A549 (cell line): ENCODE data around the gene ZC3H14. TPM values are rescaled to one million over a fixed set of nuclear protein-coding genes. Genes with fewer than 3 reads are reported as not detected.

Experiments used
- ATAC-seq, 2 experiments: fragments of 200-7000 bp in 1 of 2; fragments of >200 bp in 1 of 2; cut with Nextera tagmentation in 1 of 2; cut with Tn5 transposase in 1 of 2; 3 replicates each; pipeline versions ENCODE4 v1.8.0 to v1.9.1; 2018 to 2020; ENCODE audit warnings: mild to moderate bottlenecking in 1 of 2, moderate library complexity in 1 of 2
- CTCF ChIA-PET: fragments of 300-600 bp; sonication (Branson Sonifier 250); formaldehyde crosslinking; extraction: SDS; loops from one replicate; lab custom pipeline; 2021; ENCODE audit warnings: antibody characterized with exemption, inconsistent platforms; lab: Yijun Ruan, JAX
- POLR2A ChIA-PET: fragments of 350-600 bp; formaldehyde crosslinking; extraction: SDS; loops from one replicate; lab custom pipeline; 2021; ENCODE audit warnings: antibody characterized with exemption, inconsistent platforms; lab: Yijun Ruan, JAX
- DNase-seq, 2 experiments: peaks; one replicate each; pipeline versions ENCODE4 v3.0.0 to v3.0.0-alpha.2; 2011 to 2016; ENCODE audit warnings: low read depth in 1 of 2, low spot score in 1 of 2
- FAIRE-seq: peaks from 2 replicates; lab custom pipeline; 2011; peaks lifted over from hg19 to GRCh38; lab: Jason Lieb, UNC
- H3K27ac ChIP-seq, 2 experiments: fragments of >200 bp; sonication (Bioruptor Twin); formaldehyde crosslinking; 3 replicates each; pipeline ENCODE4 v1.5.1; 2016 to 2017
- H3K4me1 ChIP-seq: fragments of >200 bp; sonication (Bioruptor Twin); formaldehyde crosslinking; 3 replicates; pipeline ENCODE4 v1.6.1; 2016
- H3K4me2 ChIP-seq: fragments of >200 bp; sonication (Bioruptor Twin); formaldehyde crosslinking; 3 replicates; pipeline ENCODE4 v1.6.1; 2016
- H3K4me3 ChIP-seq: fragments of >200 bp; sonication (Bioruptor Twin); formaldehyde crosslinking; 3 replicates; pipeline ENCODE4 v1.5.1; 2016
- H3K9me3 ChIP-seq: fragments of >200 bp; sonication (Bioruptor Twin); formaldehyde crosslinking; 3 replicates; pipeline ENCODE4 v1.6.1; 2016
- BHLHE40 ChIP-seq: IDR thresholded peaks from 2 replicates; pipeline ENCODE4 v1.6.1; 2012; ENCODE audit warnings: low read depth, low read length, inconsistent platforms
- CBX2 ChIP-seq: fragments of 200-600 bp; sonication (generic); IDR thresholded peaks from 2 replicates; pipeline ENCODE4 v1.6.1; 2016; ENCODE audit warnings: low read depth, mild to moderate bottlenecking, borderline replicate concordance
- EP300 ChIP-seq, 2 experiments: fragments of >200 bp; sonication (Bioruptor Twin); formaldehyde crosslinking; IDR thresholded peaks; 2 replicates in 1 of 2; 3 replicates in 1 of 2; pipeline ENCODE4 v1.6.1; 2016 to 2017
- ESRRA ChIP-seq: fragments of 150-350 bp; IDR thresholded peaks from 2 replicates; pipeline ENCODE4 v1.6.1; 2014; ENCODE audit warnings: mild to moderate bottlenecking, low read length, borderline replicate concordance
- FOSB ChIP-seq: fragments of 250-450 bp; sonication (Bioruptor Pico); IDR thresholded peaks from 2 replicates; pipeline ENCODE4 v1.5.0; 2020; ENCODE audit warnings: mild to moderate bottlenecking, moderate library complexity
- HOXA7 ChIP-seq: fragments of 250-450 bp; sonication (Bioruptor Pico); IDR thresholded peaks from 2 replicates; pipeline ENCODE4 v1.5.0; 2020; ENCODE audit warnings: mild to moderate bottlenecking, moderate library complexity
- HOXB5 ChIP-seq: fragments of 250-450 bp; sonication (Bioruptor Pico); IDR thresholded peaks from 2 replicates; pipeline ENCODE4 v1.5.0; 2020; ENCODE audit warnings: mild to moderate bottlenecking, moderate library complexity
- JUN ChIP-seq, 2 experiments: fragments of >200 bp; sonication (Bioruptor Twin); formaldehyde crosslinking; IDR thresholded peaks; 2 replicates in 1 of 2; 3 replicates in 1 of 2; pipeline ENCODE4 v1.6.1; 2016 to 2017
- JUNB ChIP-seq: fragments of >200 bp; sonication (Bioruptor Twin); formaldehyde crosslinking; IDR thresholded peaks from 2 replicates; pipeline ENCODE4 v1.6.1; 2016
- KDM5A ChIP-seq: fragments of 200-600 bp; sonication (generic); IDR thresholded peaks from 2 replicates; pipeline ENCODE4 v1.6.1; 2016; ENCODE audit warnings: antibody characterized with exemption, mild to moderate bottlenecking
- MAFK ChIP-seq: fragments of 450-650 bp; IDR thresholded peaks from 2 replicates; pipeline ENCODE4 v1.6.1; 2014; ENCODE audit not compliant: partially characterized antibody
- NR3C1 ChIP-seq: fragments of >200 bp; sonication (Bioruptor Twin); formaldehyde crosslinking; IDR thresholded peaks from 3 replicates; pipeline ENCODE4 v1.6.1; 2017
- PHF8 ChIP-seq: fragments of 200-600 bp; sonication (generic); IDR thresholded peaks from 2 replicates; pipeline ENCODE4 v1.6.1; 2016; ENCODE audit warnings: low read depth, mild to moderate bottlenecking, antibody characterized with exemption, moderate library complexity, borderline replicate concordance
- POLR2A ChIP-seq: IDR thresholded peaks from 2 replicates; pipeline ENCODE4 v1.6.1; 2012; ENCODE audit warnings: mild to moderate bottlenecking, low read length
- POLR2AphosphoS2 ChIP-seq: conservative IDR thresholded peaks from 2 replicates; pipeline ENCODE4 v1.6.1; 2012; ENCODE audit warnings: low read length, improper control_type of control experiment, inconsistent platforms
- RAD21 ChIP-seq, 2 experiments: fragments of >200 bp in 1 of 2; sonication (Bioruptor Twin) in 1 of 2; formaldehyde crosslinking in 1 of 2; IDR thresholded peaks in 1 of 2; conservative IDR thresholded peaks in 1 of 2; 2 replicates in 1 of 2; 3 replicates in 1 of 2; pipeline ENCODE4 v1.6.1; 2012 to 2018; ENCODE audit warnings: inconsistent platforms in 1 of 2
- SREBF2 ChIP-seq: fragments of 450-650 bp; IDR thresholded peaks from 2 replicates; pipeline ENCODE4 v1.6.1; 2014; ENCODE audit warnings: mild to moderate bottlenecking, moderate library complexity
- TFCP2L1 ChIP-seq: fragments of 250-450 bp; sonication (Bioruptor Pico); IDR thresholded peaks from 2 replicates; pipeline ENCODE4 v1.5.0; 2021; ENCODE audit warnings: mild to moderate bottlenecking
- ZFP36 ChIP-seq: fragments of 450-650 bp; IDR thresholded peaks from 2 replicates; pipeline ENCODE4 v1.6.1; 2014; ENCODE audit warnings: borderline replicate concordance; ENCODE audit not compliant: partially characterized antibody
- ZNF302 ChIP-seq: fragments of 250-450 bp; sonication (Bioruptor Pico); IDR thresholded peaks from 2 replicates; pipeline ENCODE4 v1.9.0; 2021; ENCODE audit warnings: inconsistent platforms, mild to moderate bottlenecking, moderate library complexity
- WGBS: methylation state at CpG from one replicate; pipeline ENCODE4 v1.1.6; 2017; ENCODE audit errors: missing lambda C conversion rate; 5-methylcytosine and 5-hydroxymethylcytosine counted together
- polyA minus RNA-seq: library from RNA; depleted of rRNA, polyadenylated mRNA; stranded (reverse); fragments of >200 nt; gene quantifications from 2 replicates; pipeline ENCODE4 v1.2.3, GENCODE V29; 2011; rRNA and poly(A)+ RNA removed
- polyA plus RNA-seq, 4 experiments: library from polyadenylated mRNA; depleted of rRNA in 3 of 4; stranded (reverse); fragments of >200 nt; fragmentation: RNase III in 1 of 4; extraction: RNeasy Plus Mini Kit Qiagen cat#74134 plus additional on column Dnase treatment in 1 of 4; gene quantifications; 2 replicates in 3 of 4; 3 replicates in 1 of 4; pipeline ENCODE4 v1.2.3, GENCODE V29; 2011 to 2017
- TF ChIP-seq, protein P1 (sequence below): IDR thresholded peaks from 2 replicates; pipeline ENCODE4 v1.6.1; 2012
- TF ChIP-seq, protein P2 (sequence below): IDR thresholded peaks from 2 replicates; pipeline ENCODE4 v1.6.1; 2012; ENCODE audit warnings: low read depth, borderline replicate concordance
- TF ChIP-seq, protein P3 (sequence below): IDR thresholded peaks from 2 replicates; pipeline ENCODE4 v1.6.1; 2012
- TF ChIP-seq, protein P4 (sequence below): fragments of >200 bp; sonication (Bioruptor Twin); formaldehyde crosslinking; IDR thresholded peaks from 3 replicates; pipeline ENCODE4 v1.6.1; 2016
- TF ChIP-seq, protein P5 (sequence below): fragments of 150-350 bp; IDR thresholded peaks from 2 replicates; pipeline ENCODE4 v1.6.1; 2014; ENCODE audit warnings: low read depth, mild to moderate bottlenecking, low read length

The ZC3H14 gene, protein sequence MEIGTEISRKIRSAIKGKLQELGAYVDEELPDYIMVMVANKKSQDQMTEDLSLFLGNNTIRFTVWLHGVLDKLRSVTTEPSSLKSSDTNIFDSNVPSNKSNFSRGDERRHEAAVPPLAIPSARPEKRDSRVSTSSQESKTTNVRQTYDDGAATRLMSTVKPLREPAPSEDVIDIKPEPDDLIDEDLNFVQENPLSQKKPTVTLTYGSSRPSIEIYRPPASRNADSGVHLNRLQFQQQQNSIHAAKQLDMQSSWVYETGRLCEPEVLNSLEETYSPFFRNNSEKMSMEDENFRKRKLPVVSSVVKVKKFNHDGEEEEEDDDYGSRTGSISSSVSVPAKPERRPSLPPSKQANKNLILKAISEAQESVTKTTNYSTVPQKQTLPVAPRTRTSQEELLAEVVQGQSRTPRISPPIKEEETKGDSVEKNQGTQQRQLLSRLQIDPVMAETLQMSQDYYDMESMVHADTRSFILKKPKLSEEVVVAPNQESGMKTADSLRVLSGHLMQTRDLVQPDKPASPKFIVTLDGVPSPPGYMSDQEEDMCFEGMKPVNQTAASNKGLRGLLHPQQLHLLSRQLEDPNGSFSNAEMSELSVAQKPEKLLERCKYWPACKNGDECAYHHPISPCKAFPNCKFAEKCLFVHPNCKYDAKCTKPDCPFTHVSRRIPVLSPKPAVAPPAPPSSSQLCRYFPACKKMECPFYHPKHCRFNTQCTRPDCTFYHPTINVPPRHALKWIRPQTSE
- polyA plus RNA-seq (2011; rRNA removed) (141 and 194 TPM in 2 replicates), polyA plus RNA-seq (2017; fragmentation: RNase III; extraction: RNeasy Plus Mini Kit Qiagen cat#74134 plus additional on column Dnase treatment) (64.5 to 73.3 TPM (median 68.1 TPM) in 3 replicates), polyA minus RNA-seq (160 and 171 TPM in 2 replicates)
- polyA plus RNA-seq (2012; cell fraction: cytosol; rRNA removed) = 66.2 and 70.1 TPM in 2 replicates
- polyA plus RNA-seq (2012; cell fraction: nucleus; rRNA removed) = 46.8 and 61.2 TPM in 2 replicates

DNA sequence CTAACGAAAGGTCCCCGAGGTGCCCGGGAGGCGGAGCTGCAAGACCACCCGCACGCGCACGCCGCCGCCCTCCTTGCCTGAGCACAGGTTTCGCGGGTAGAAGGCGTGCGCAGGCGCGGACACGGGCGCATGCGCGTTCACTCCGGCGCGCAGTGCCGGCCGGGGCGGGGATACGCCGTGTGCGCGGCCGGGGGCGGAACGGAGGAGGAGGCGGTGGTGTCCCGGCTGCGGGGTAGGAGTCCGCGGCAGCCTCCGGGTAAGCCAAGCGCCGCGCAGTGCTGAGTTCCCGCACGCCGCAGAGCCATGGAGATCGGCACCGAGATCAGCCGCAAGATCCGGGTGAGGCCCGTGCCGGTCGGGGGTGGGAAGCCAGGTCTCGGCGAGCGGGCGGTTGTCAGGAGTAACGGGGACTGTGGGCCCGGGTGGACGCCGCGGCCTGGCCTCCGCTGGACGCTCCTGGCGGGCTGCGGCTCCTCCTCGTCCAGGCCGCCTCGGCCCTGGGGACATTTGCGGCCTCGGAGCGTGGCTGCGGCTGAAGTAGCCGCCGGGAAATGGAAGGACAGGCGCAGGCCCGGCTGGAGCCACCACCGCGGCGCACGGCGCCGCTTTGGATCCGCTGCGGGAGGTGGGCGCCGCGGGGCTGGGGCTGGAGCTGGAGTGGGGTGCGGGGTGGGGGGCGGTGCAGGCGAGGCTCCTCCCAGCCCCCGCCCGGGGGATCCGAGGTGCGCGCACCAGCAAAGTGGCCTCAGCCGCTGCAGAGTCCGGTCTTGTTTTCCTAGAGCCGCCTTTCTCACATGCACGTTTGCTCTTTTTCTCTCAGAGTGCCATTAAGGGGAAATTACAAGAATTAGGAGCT lies at the start of gene ZC3H14:
Gene ZC3H14 (plus strand): TSS at position 207 of the 856 bp plus-strand sequence. CDS start 97 bp downstream, at position 304.
- TF ChIP-seq, protein P1, sequence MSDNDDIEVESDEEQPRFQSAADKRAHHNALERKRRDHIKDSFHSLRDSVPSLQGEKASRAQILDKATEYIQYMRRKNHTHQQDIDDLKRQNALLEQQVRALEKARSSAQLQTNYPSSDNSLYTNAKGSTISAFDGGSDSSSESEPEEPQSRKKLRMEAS = peak; percentile 90
- TF ChIP-seq, protein P2, sequence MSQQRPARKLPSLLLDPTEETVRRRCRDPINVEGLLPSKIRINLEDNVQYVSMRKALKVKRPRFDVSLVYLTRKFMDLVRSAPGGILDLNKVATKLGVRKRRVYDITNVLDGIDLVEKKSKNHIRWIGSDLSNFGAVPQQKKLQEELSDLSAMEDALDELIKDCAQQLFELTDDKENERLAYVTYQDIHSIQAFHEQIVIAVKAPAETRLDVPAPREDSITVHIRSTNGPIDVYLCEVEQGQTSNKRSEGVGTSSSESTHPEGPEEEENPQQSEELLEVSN = peak; percentile 78; the same call in 1 of the 2 replicates
- TF ChIP-seq PHF8 = peak; percentile 94
- peak; percentile 80; the same call in 1 of the 2 replicates for TF ChIP-seq TFCP2L1 (CRISPR knock-in tag)
- TF ChIP-seq ZFP36 = peak; percentile 5
- TF ChIP-seq JUN (IDR thresholded peaks at IDR 0.05) = peak; percentile 79 to 85; a peak in 4 of 5 replicates
- peak; percentile 85 for TF ChIP-seq POLR2A
- TF ChIP-seq, protein P3, sequence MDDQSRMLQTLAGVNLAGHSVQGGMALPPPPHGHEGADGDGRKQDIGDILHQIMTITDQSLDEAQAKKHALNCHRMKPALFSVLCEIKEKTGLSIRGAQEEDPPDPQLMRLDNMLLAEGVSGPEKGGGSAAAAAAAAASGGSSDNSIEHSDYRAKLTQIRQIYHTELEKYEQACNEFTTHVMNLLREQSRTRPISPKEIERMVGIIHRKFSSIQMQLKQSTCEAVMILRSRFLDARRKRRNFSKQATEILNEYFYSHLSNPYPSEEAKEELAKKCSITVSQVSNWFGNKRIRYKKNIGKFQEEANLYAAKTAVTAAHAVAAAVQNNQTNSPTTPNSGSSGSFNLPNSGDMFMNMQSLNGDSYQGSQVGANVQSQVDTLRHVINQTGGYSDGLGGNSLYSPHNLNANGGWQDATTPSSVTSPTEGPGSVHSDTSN = no peak
- TF ChIP-seq, protein P4, sequence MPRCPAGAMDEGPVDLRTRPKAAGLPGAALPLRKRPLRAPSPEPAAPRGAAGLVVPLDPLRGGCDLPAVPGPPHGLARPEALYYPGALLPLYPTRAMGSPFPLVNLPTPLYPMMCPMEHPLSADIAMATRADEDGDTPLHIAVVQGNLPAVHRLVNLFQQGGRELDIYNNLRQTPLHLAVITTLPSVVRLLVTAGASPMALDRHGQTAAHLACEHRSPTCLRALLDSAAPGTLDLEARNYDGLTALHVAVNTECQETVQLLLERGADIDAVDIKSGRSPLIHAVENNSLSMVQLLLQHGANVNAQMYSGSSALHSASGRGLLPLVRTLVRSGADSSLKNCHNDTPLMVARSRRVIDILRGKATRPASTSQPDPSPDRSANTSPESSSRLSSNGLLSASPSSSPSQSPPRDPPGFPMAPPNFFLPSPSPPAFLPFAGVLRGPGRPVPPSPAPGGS = peak; percentile 80; the same call in 2 of the 3 replicates
- TF ChIP-seq RAD21 (conservative IDR thresholded peaks at IDR 0.05 in 1 of 2, IDR thresholded peaks at IDR 0.05 in 1 of 2) = no peak
- CTCF ChIA-PET = no interaction called here
- peak within 1 kb of the TSS; percentile 90 for H3K4me2 ChIP-seq
- no peaks in the 10 kb centered on the region for H3K9me3 ChIP-seq
- POLR2A ChIA-PET = interaction anchor here (0.6 kb wide), 1 partner anchor 228 kb away, joined by 4 read pairs; no protein-coding TSS in a partner anchor
- ATAC-seq (peak; percentile 93 to 96), FAIRE-seq (no peak), DNase-seq (peak; percentile 82 to 91)
- H3K27ac ChIP-seq = peak within 1 kb of the TSS; percentile 94 to 95
- peaks cover 20% of the 10 kb centered on the region for H3K4me1 ChIP-seq
- 1% methylated on average over 18 of the region's 99 CpGs for WGBS
- H3K4me3 ChIP-seq = peak within 1 kb of the TSS; percentile 87

DNA sequence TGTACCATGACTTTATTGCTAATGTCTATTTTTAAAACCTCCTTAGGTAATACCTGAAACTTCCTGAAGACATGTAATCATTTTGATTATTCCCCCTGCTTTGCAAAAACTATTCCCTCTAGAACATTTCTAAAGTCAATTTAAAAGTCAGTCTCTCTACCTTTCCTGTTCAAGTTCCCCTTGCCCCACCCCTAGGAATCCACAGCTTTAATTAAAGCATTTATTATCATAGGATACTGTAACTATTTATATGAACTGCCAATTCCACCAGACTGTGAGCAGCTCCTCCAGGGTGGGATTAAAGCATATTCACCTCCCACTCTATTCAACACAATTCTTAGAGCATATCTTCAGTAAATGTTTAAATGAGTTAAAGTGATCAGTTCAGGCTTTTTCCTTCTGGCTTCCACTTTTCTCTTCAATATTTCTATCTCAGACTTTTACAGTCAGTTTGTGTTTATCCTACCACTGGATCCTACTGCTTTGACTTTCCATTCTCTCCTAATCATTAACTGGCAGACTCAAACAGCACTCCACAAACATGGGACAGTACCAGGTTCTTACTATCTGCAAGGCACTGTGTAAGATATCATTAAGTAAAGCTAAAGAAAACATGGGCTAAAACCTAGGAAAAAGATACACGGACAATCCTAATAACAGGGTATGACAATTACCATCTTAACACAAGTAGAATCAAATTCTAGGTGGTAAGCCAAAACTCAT lies 47.2 kb upstream of the ZC3H14 start:
- ChIA-PET CTCF (interaction anchor here (0.8 to 1.1 kb wide), 2 partner anchors 12 to 22 kb away, joined by 3 read pairs; no protein-coding TSS in a partner anchor), POLR2A (no interaction called here)
- Histone ChIP-seq H3K4me2 (no peak overlapping the region), H3K9me3 (no peaks in the 10 kb centered on the region), H3K27ac (no peak overlapping the region), H3K4me3 (no peak overlapping the region), H3K4me1 (peaks cover 15% of the 10 kb centered on the region; the same call in 1 of the 3 replicates)
- no peak for DNase-seq
- no peak for ATAC-seq
- WGBS = 79% methylated on average over 1 of the region's 1 CpG
- FAIRE-seq = no peak
- no peak for TF ChIP-seq ESRRA
- TF ChIP-seq SREBF2 = no peak
- no peak for TF ChIP-seq POLR2AphosphoS2
- TF ChIP-seq BHLHE40 = no peak
- no peak for TF ChIP-seq FOSB (CRISPR knock-in tag)
- no peak for TF ChIP-seq NR3C1
- TF ChIP-seq, protein P2 = no peak
- no peak for TF ChIP-seq RAD21 (conservative IDR thresholded peaks at IDR 0.05 in 1 of 2, IDR thresholded peaks at IDR 0.05 in 1 of 2)
- TF ChIP-seq KDM5A = no peak
- no peak for TF ChIP-seq ZNF302 (CRISPR knock-in tag)
- no peak for TF ChIP-seq JUNB
- no peak for TF ChIP-seq MAFK
- TF ChIP-seq, protein P5, sequence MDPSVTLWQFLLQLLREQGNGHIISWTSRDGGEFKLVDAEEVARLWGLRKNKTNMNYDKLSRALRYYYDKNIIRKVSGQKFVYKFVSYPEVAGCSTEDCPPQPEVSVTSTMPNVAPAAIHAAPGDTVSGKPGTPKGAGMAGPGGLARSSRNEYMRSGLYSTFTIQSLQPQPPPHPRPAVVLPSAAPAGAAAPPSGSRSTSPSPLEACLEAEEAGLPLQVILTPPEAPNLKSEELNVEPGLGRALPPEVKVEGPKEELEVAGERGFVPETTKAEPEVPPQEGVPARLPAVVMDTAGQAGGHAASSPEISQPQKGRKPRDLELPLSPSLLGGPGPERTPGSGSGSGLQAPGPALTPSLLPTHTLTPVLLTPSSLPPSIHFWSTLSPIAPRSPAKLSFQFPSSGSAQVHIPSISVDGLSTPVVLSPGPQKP = no peak
- no peak for TF ChIP-seq ZFP36
- TF ChIP-seq EP300 (IDR thresholded peaks at IDR 0.05) = no peak
- no peak for TF ChIP-seq CBX2
- no peak for TF ChIP-seq HOXB5
- no peak for TF ChIP-seq HOXA7
